ENCODE measurements around the gene CACNA1C.

GRCh38 chr12:2457933-2458414, 405.2 kb downstream of the CACNA1C start:
- TF ChIP-seq POLR2A (IDR thresholded peaks at IDR 0.05) (no peak), CTCF (IDR thresholded peaks at IDR 0.05) (no peak)

All from upper lobe of left lung (tissue), 4 donors.